Left lung (tissue), 10 donors: Measurements from ENCODE around the gene FLT1. TPM values are rescaled to one million over a fixed set of nuclear protein-coding genes. Genes with fewer than 3 reads are reported as not detected.

Experiments used
- ATAC-seq: fragments of 200-7000 bp; cut with Tn5 transposase; one replicate; pipeline ENCODE4 v1.9.1; 2020; ENCODE audit warnings: moderate library complexity
- DNase-seq, 4 donors: peaks; one replicate each; pipeline ENCODE4 v3.0.0-alpha.2; 2013 to 2020
- H3K27ac ChIP-seq, 2 donors: fragments of 200-600 bp; sonication (generic) in 1 of 2; one replicate each; pipeline versions ENCODE4 v1.5.0 to v1.8.0; 2020 to 2021
- H3K27me3 ChIP-seq, 2 donors: fragments of 200-600 bp; sonication (generic) in 1 of 2; one replicate each; pipeline versions ENCODE4 v1.5.0 to v1.8.0; 2020 to 2021
- H3K36me3 ChIP-seq, 2 donors: fragments of 200-600 bp; sonication (generic) in 1 of 2; one replicate each; pipeline versions ENCODE4 v1.5.0 to v1.8.0; 2020 to 2021
- H3K4me1 ChIP-seq, 2 donors: fragments of 200-600 bp; one replicate each; pipeline ENCODE4 v1.8.0; 2021
- H3K4me3 ChIP-seq, 2 donors: fragments of 200-600 bp; sonication (generic) in 1 of 2; one replicate each; pipeline versions ENCODE4 v1.5.0 to v1.8.0; 2020 to 2021; ENCODE audit warnings: mild to moderate bottlenecking in 1 of 2
- H3K9me3 ChIP-seq, 2 donors: fragments of 200-600 bp; sonication (generic) in 1 of 2; one replicate each; pipeline versions ENCODE4 v1.5.0 to v1.8.0; 2020 to 2021
- intact Hi-C, 2 donors: fragments of 100-400 bp; cut with DNase I; formaldehyde crosslinking; loops; one replicate each; pipeline versions ENCODE4 v1.11.2 to v1.14.2; 2022
- polyA plus RNA-seq, 6 donors: library from polyadenylated mRNA; unstranded; fragments of 120-200 nt; gene quantifications; one replicate each; pipeline ENCODE4 v1.2.1, GENCODE V29; 2013; ENCODE audit not compliant: insufficient read length in 6 of 6
- total RNA-seq, 2 donors: library from RNA; stranded (reverse); fragmentation: NEBNext Ultra II Directional; extraction: Animal tissue kit (Norgen Biotek cat#: 25700); gene quantifications; one replicate each; pipeline ENCODE4 v1.2.1, GENCODE V29; 2021
- TF ChIP-seq, protein P1 (sequence below), 2 donors: fragments of 200-600 bp; sonication (generic) in 1 of 2; IDR thresholded peaks; one replicate each; pipeline versions ENCODE4 v1.5.0 to v1.8.0; 2021; ENCODE audit warnings: antibody characterized with exemption in 2 of 2
- donor health status: DM: no; HTN: yes; CAD: no.
- donor health status: DM: no; HTN: no; CAD: no.

Gene FLT1
- total and polyA plus RNA-seq, 8 donors: 21.3 to 30.3 (median 25.3) TPM

DNA sequence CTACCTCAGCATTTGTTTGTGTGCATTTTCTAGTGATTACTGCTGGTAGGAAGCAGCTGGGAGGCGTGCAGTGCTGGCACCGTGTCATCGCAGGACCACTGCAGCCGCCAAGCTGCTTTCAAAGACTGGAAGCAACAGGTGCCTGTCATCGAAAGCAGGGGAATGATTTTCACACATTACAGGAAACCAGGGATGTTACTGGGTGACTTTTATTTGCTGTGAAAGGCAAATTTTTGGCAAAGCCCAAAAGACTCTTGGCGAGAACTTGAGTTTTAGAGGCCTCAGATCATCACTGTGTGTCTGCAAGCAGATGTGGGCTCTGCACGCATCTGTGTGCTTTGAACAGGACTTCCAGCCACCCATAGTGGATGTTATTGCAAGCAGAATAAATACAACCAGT, 176.4 kb downstream of the FLT1 start:
- no peaks in the 10 kb centered on the region for H3K27me3 ChIP-seq
- H3K27ac ChIP-seq: no peak overlapping the region
- peak in 1 of 4 donors; percentile 48 for DNase-seq

DNA sequence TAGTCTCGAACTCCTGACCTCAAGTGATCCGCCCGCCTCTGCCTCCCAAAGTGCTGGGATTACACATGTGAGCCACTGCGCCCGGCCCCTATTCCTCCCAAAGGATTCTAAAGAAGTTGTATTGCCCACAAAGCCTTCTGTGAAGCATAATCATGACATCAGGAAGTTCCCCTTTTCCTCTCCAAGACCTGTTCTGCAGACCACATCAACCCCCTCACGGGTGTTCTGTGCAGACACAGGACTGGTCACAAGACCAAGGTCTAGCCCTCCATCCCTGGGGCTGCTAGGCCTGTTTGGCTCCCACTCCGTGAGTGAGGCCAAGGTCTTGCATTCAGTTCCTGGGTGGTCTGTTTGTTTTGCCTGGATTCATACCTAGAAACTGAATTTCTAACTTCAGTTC, 178.1 kb downstream of the FLT1 start:
- no peaks in the 10 kb centered on the region for H3K4me1 ChIP-seq
- H3K27ac ChIP-seq: no peak overlapping the region
- no peaks in the 10 kb centered on the region for H3K9me3 ChIP-seq
- DNase-seq (no peak), ATAC-seq (no peak)
- intact Hi-C loops: no loop called here
- H3K4me3 ChIP-seq: no peak overlapping the region
- no peaks in the 10 kb centered on the region for H3K27me3 ChIP-seq
- no peaks in the 10 kb centered on the region for H3K36me3 ChIP-seq
- TF ChIP-seq, protein P1, sequence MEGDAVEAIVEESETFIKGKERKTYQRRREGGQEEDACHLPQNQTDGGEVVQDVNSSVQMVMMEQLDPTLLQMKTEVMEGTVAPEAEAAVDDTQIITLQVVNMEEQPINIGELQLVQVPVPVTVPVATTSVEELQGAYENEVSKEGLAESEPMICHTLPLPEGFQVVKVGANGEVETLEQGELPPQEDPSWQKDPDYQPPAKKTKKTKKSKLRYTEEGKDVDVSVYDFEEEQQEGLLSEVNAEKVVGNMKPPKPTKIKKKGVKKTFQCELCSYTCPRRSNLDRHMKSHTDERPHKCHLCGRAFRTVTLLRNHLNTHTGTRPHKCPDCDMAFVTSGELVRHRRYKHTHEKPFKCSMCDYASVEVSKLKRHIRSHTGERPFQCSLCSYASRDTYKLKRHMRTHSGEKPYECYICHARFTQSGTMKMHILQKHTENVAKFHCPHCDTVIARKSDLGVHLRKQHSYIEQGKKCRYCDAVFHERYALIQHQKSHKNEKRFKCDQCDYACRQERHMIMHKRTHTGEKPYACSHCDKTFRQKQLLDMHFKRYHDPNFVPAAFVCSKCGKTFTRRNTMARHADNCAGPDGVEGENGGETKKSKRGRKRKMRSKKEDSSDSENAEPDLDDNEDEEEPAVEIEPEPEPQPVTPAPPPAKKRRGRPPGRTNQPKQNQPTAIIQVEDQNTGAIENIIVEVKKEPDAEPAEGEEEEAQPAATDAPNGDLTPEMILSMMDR (IDR thresholded peaks at IDR 0.05): no peak

More for the DNA sequence above, 176.4 kb downstream of the FLT1 start:
- Histone ChIP-seq H3K4me3 (no peak overlapping the region), H3K4me1 (no peaks in the 10 kb centered on the region), H3K36me3 (no peaks in the 10 kb centered on the region), H3K9me3 (no peaks in the 10 kb centered on the region)
- intact Hi-C loops: no loop called here
- TF ChIP-seq, protein P1 (IDR thresholded peaks at IDR 0.05): no peak
- no peak for ATAC-seq

DNA sequence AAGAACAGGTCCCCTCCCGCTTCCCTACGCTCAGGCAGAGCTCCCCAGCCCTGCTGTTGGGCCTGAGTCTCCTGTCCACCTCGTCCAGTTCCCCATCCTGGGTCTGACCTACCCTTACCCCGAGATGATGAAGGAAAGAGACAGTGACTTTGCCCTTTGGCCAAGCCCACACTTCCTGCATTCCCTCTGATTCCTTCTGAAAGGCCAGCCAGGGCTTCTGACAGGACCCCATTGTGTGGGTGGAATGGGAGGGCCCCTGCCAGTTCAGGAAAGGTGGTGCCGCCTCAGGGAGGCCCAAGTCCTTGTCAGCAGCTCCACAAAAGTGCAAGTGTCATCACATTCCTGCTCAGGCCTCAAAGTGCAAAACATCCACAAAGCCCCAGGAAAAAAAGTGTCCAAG, 178.8 kb downstream of the FLT1 start:
- Histone ChIP-seq H3K27ac (no peak overlapping the region), H3K36me3 (no peaks in the 10 kb centered on the region), H3K27me3 (no peaks in the 10 kb centered on the region), H3K4me3 (no peak overlapping the region), H3K9me3 (no peaks in the 10 kb centered on the region), H3K4me1 (no peaks in the 10 kb centered on the region)
- intact Hi-C loops: no loop called here
- ATAC-seq: no peak
- no peak for DNase-seq
- TF ChIP-seq, protein P1 (IDR thresholded peaks at IDR 0.05): no peak

DNA sequence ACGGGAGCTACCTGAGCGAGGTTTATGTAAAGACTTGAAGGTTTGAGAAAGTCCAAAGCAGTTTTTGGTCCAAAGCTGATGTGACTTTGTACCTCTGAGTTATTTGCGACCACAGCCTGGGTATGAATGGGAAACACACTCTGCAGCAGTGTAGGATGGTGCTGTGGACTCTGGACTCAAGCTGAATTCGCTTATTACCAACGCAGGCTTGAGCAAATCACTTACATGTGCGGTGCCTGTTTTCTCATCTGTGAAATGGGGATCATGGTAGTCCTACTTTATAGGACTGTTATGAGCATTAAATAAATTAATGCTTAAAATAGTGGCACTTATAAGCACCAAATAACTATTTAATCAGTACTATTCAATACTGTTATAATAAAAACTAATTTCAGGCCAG, 180.0 kb downstream of the FLT1 start:
- no peak overlapping the region for H3K27ac ChIP-seq
- no peak overlapping the region for H3K4me3 ChIP-seq
- no peak for DNase-seq
- H3K9me3 ChIP-seq: no peaks in the 10 kb centered on the region
- no peaks in the 10 kb centered on the region for H3K4me1 ChIP-seq
- H3K36me3 ChIP-seq: no peaks in the 10 kb centered on the region
- ATAC-seq: no peak
- TF ChIP-seq, protein P1 (IDR thresholded peaks at IDR 0.05): no peak
- intact Hi-C loops: no loop called here
- H3K27me3 ChIP-seq: no peaks in the 10 kb centered on the region

DNA sequence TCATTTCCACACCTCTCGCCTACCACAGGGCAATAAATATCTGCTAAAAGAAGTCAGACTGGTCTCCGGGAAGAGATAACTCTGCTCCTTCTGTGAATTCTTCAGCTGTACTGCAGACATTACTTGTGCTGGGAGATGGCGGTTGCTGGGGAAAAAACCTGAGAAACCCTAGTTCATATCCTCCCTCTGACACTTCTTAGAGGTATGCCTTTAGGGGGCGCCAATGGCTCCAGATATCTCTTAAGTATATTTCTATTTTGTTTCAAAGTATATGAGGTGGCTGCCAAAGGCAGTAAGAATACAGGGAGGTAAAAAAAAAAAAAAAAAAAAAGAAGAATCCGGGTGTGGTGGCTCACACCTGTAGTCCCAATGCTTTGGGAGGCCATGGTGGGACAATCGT, 181.3 kb downstream of the FLT1 start:
- DNase-seq (no peak), ATAC-seq (no peak)
- H3K4me3 ChIP-seq: no peak overlapping the region
- H3K27me3 ChIP-seq: no peaks in the 10 kb centered on the region
- peaks cover 0 to under 1% of the 10 kb centered on the region in 2 donors for H3K36me3 ChIP-seq
- TF ChIP-seq, protein P1 (IDR thresholded peaks at IDR 0.05): peak; percentile 10 to 13
- intact Hi-C loops: no loop called here
- H3K9me3 ChIP-seq: no peaks in the 10 kb centered on the region
- H3K4me1 ChIP-seq: no peaks in the 10 kb centered on the region
- no peak overlapping the region for H3K27ac ChIP-seq
